IMR-90 (cell line): Measurements from ENCODE around the gene CPTP. TPM values are rescaled to one million over a fixed set of nuclear protein-coding genes. Genes with fewer than 3 reads are reported as not detected.

Source experiments
- ATAC-seq: fragments of 200-7000 bp; cut with Tn5 transposase; 2 replicates; pipeline ENCODE4 v1.9.1; 2020; ENCODE audit warnings: low read depth, mild to moderate bottlenecking, moderate library complexity
- BruUV-seq: library from RNA; stranded (reverse); fragments of 400-500 nt; replicated peaks from 2 replicates; lab custom pipeline; 2021; lab: Mats Ljungman, UMichigan
- CTCF ChIA-PET: fragments of 300-600 bp; formaldehyde crosslinking; extraction: SDS; loops from one replicate; lab custom pipeline; 2021; ENCODE audit warnings: antibody characterized with exemption; lab: Yijun Ruan, JAX
- POLR2A ChIA-PET: fragments of 300-600 bp; sonication (Branson Sonifier 250); formaldehyde crosslinking; loops from one replicate; lab custom pipeline; 2022; ENCODE audit warnings: antibody characterized with exemption; ENCODE audit not compliant: unreplicated experiment; lab: Charles Lee
- DNase-seq: peaks from one replicate; pipeline ENCODE4 v3.0.0; 2013
- H2AFZ ChIP-seq: replicated peaks from 2 replicates; pipeline ENCODE3; 2013; ENCODE audit warnings: low read length, mild to moderate bottlenecking; ENCODE audit not compliant: poor library complexity
- H2AK5ac ChIP-seq: 2 replicates; pipeline ENCODE4 v1.6.1; 2013; ENCODE audit warnings: low read depth, low read length, inconsistent platforms
- H2AK9ac ChIP-seq: replicated peaks from 2 replicates; pipeline ENCODE3; 2013; ENCODE audit warnings: mild to moderate bottlenecking, low read depth, low read length, moderate library complexity; ENCODE audit not compliant: poor library complexity
- H2BK120ac ChIP-seq: 2 replicates; pipeline ENCODE4 v1.6.1; 2013; ENCODE audit warnings: low read depth, low read length, inconsistent platforms
- H2BK15ac ChIP-seq: 3 replicates; pipeline ENCODE4 v1.6.1; 2013; ENCODE audit warnings: low read depth, low read length, inconsistent platforms
- H2BK20ac ChIP-seq: 2 replicates; pipeline ENCODE4 v1.6.1; 2013; ENCODE audit warnings: low read depth, mild to moderate bottlenecking, inconsistent platforms, low read length, moderate library complexity
- H2BK5ac ChIP-seq: 2 replicates; pipeline ENCODE4 v1.6.1; 2013; ENCODE audit warnings: mild to moderate bottlenecking, low read depth, low read length, inconsistent platforms; ENCODE audit not compliant: poor library complexity, severe bottlenecking
- H3K14ac ChIP-seq: replicated peaks from 2 replicates; pipeline ENCODE4 v1.6.1; 2013; ENCODE audit warnings: low read depth, low read length, inconsistent platforms
- H3K18ac ChIP-seq: 2 replicates; pipeline ENCODE4 v1.6.1; 2013; ENCODE audit warnings: low read depth, low read length, control low read depth
- H3K23ac ChIP-seq: 2 replicates; pipeline ENCODE4 v1.6.1; 2013; ENCODE audit warnings: low read depth, low read length, inconsistent platforms
- H3K27ac ChIP-seq: 2 replicates; pipeline ENCODE4 v1.5.1; 2013; ENCODE audit warnings: mild to moderate bottlenecking, control low read depth, low read length; ENCODE audit not compliant: insufficient read depth
- H3K27me3 ChIP-seq: 2 replicates; pipeline ENCODE4 v1.6.1; 2013; ENCODE audit warnings: low read length; ENCODE audit not compliant: control insufficient read depth, insufficient read depth
- H3K36me3 ChIP-seq: 2 replicates; pipeline ENCODE4 v1.6.1; 2013; ENCODE audit warnings: low read length, mixed read lengths; ENCODE audit not compliant: control insufficient read depth, insufficient read depth
- H3K4ac ChIP-seq: 2 replicates; pipeline ENCODE4 v1.6.1; 2013; ENCODE audit warnings: low read depth, low read length, inconsistent platforms
- H3K4me1 ChIP-seq: 2 replicates; pipeline ENCODE4 v1.6.1; 2013; ENCODE audit warnings: low read length, mixed read lengths; ENCODE audit not compliant: control insufficient read depth, insufficient read depth
- H3K4me2 ChIP-seq: 2 replicates; pipeline ENCODE4 v1.6.1; 2013; ENCODE audit warnings: low read depth, mild to moderate bottlenecking, control low read depth, low read length, moderate library complexity
- H3K4me3 ChIP-seq: 2 replicates; pipeline ENCODE4 v1.5.1; 2013; ENCODE audit warnings: low read depth, mild to moderate bottlenecking, control low read depth, low read length, moderate library complexity; ENCODE audit not compliant: insufficient read depth
- H3K56ac ChIP-seq: 2 replicates; pipeline ENCODE4 v1.6.1; 2013; ENCODE audit warnings: low read length, inconsistent platforms; ENCODE audit not compliant: insufficient read depth; ENCODE audit errors: extremely low read depth
- H3K79me1 ChIP-seq, 2 experiments: 2 replicates each; pipeline ENCODE4 v1.6.1; 2013; ENCODE audit warnings: low read length in 2 of 2, inconsistent platforms in 1 of 2, low read depth in 1 of 2
- H3K9ac ChIP-seq: 2 replicates; pipeline ENCODE4 v1.6.1; 2013; ENCODE audit warnings: low read depth, low read length, control low read depth
- H3K9me1 ChIP-seq: 2 replicates; pipeline ENCODE4 v1.6.1; 2013; ENCODE audit warnings: low read length, inconsistent platforms; ENCODE audit not compliant: insufficient read depth
- H3K9me3 ChIP-seq: 2 replicates; pipeline ENCODE4 v1.6.1; 2013; ENCODE audit warnings: low read length; ENCODE audit not compliant: control insufficient read depth, insufficient read depth
- H4K20me1 ChIP-seq: 2 replicates; pipeline ENCODE4 v1.6.1; 2013; ENCODE audit warnings: low read length, inconsistent platforms; ENCODE audit not compliant: insufficient read depth
- H4K5ac ChIP-seq: 2 replicates; pipeline ENCODE4 v1.6.1; 2013; ENCODE audit warnings: mild to moderate bottlenecking, low read depth, low read length, control low read depth
- H4K8ac ChIP-seq, 2 experiments: 2 replicates each; pipeline ENCODE4 v1.6.1; 2013; ENCODE audit warnings: low read depth in 2 of 2, low read length in 2 of 2, control low read depth in 1 of 2, inconsistent platforms in 1 of 2
- H4K91ac ChIP-seq: 2 replicates; pipeline ENCODE4 v1.6.1; 2013; ENCODE audit warnings: low read depth, low read length, inconsistent platforms; ENCODE audit not compliant: insufficient read depth
- BHLHE40 ChIP-seq: fragments of 150-350 bp; IDR thresholded peaks from 2 replicates; pipeline ENCODE4 v1.6.1; 2016; ENCODE audit warnings: mild to moderate bottlenecking, low read depth, low read length
- USF2 ChIP-seq: fragments of 150-350 bp; IDR thresholded peaks from 2 replicates; pipeline ENCODE4 v1.6.1; 2017; ENCODE audit warnings: mild to moderate bottlenecking, antibody characterized with exemption, low read length, low read depth
- WGBS, 2 experiments: methylation state at CpG; one replicate each; pipeline versions ENCODE4 v1.1.5 to v1.1.7; 2013; ENCODE audit warnings: missing lambda C conversion rate in 2 of 2; ENCODE audit not compliant: insufficient read length in 1 of 2; ENCODE audit errors: extremely low coverage in 2 of 2; 5-methylcytosine and 5-hydroxymethylcytosine counted together
- dilution Hi-C: fragments of 300-500 bp; cut with HindIII; formaldehyde crosslinking; loops from one replicate; pipeline ENCODE4 v1.14.3; 2018; ENCODE audit warnings: low sequenced_read_pairs; ENCODE audit not compliant: unreplicated experiment
- in situ Hi-C: fragments of 300-500 bp; cut with MboI; formaldehyde crosslinking; loops from 3 replicates; pipeline ENCODE4 v1.14.3; 2019; ENCODE audit warnings: low sequenced_read_pairs, inconsistent platforms, mixed read lengths
- intact Hi-C: fragments of 100-400 bp; cut with micrococcal nuclease; formaldehyde crosslinking; loops from 2 replicates; pipeline ENCODE4 v1.10.0; 2022
- polyA plus RNA-seq, 3 experiments: library from polyadenylated mRNA; depleted of rRNA; stranded (reverse); fragments of >200 nt; gene quantifications; 2 replicates each; pipeline ENCODE4 v1.2.3, GENCODE V29; 2012; ENCODE audit warnings: low replicate concordance in 1 of 3
- total RNA-seq: library from RNA; depleted of rRNA; stranded (reverse); fragments of >200 nt; gene quantifications from 2 replicates; pipeline ENCODE4 v1.2.3, GENCODE V29; 2012

The CPTP gene
- total and polyA plus RNA-seq, 2 of the 4 experiments (the other 2 are of a cell fraction): 2.7 to 12.1 TPM

GRCh38 chr1:1336446-1336845 is 11.8 kb downstream of the CPTP start:
- H3K23ac ChIP-seq: no peak overlapping the region
- ATAC-seq (no peak), DNase-seq (no peak)
- TF ChIP-seq BHLHE40: no peak
- no peak for TF ChIP-seq USF2
- H3K9me3 ChIP-seq: no peaks in the 10 kb centered on the region
- H2AK5ac ChIP-seq: no peak overlapping the region
- POLR2A ChIA-PET: no interaction called here
- WGBS, 2 experiments: 95% methylated on average over 20 of the region's 26 CpGs; no CpG with 5 or more reads in 1 of the 2 experiments
- no peak overlapping the region for H2AFZ ChIP-seq
- no peak overlapping the region for H3K4me2 ChIP-seq
- no peak overlapping the region for H3K18ac ChIP-seq
- no peak overlapping the region for H2BK15ac ChIP-seq
- BruUV-seq: no TSS peak
- H3K9ac ChIP-seq: no peak overlapping the region
- H3K36me3 ChIP-seq: peaks cover 46% of the 10 kb centered on the region
- peaks cover 11 to 15% of the 10 kb centered on the region in 2 experiments for H3K79me1 ChIP-seq
- H3K14ac ChIP-seq: no peak overlapping the region
- no peak overlapping the region for H2BK5ac ChIP-seq
- dilution Hi-C loops (no loop called here), in situ Hi-C loops (no loop called here), intact Hi-C loops (no loop called here)
- no peak overlapping the region for H4K8ac ChIP-seq
- peaks cover 14% of the 10 kb centered on the region for H4K20me1 ChIP-seq
- H2BK120ac ChIP-seq: no peak overlapping the region
- H4K91ac ChIP-seq: no peak overlapping the region
- H3K4me1 ChIP-seq: no peaks in the 10 kb centered on the region
- no peak overlapping the region for H3K56ac ChIP-seq
- no peak overlapping the region for H3K27ac ChIP-seq
- no peak overlapping the region for H3K4ac ChIP-seq
- CTCF ChIA-PET: no interaction called here
- peaks cover 9% of the 10 kb centered on the region for H3K9me1 ChIP-seq
- H3K27me3 ChIP-seq: no peaks in the 10 kb centered on the region
- H2BK20ac ChIP-seq: no peak overlapping the region
- no peak overlapping the region for H4K5ac ChIP-seq
- H3K4me3 ChIP-seq: no peak overlapping the region
- no peak overlapping the region for H2AK9ac ChIP-seq
